GM12801 (cell line): Measurements from ENCODE around the gene NID2.

ENCODE experiments used
- CTCF ChIP-seq: IDR thresholded peaks from one replicate; pipeline ENCODE4 v1.5.1; 2011; ENCODE audit warnings: control low read depth; ENCODE audit not compliant: insufficient read length; ENCODE audit errors: extremely low read depth

Gene NID2

DNA sequence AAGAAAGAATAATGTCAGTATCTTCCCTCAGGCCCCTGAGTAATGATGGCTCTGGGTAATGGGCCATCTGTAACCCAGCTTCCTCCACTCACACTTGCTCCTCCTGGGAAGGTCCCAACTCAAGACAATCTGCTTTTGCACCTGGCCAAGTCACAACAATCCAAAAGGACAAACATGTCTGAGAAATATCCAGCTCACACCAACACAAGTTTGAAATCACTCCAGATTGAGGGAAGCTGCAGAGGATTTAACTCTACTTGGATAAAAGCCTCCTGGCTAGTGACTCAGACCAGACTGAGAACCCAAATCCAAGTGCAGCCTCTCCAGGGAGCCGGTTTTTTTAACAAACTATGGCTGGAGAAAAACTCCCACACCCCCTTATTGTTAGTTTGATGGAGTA is 45.3 kb downstream of the NID2 start:
- no peak for TF ChIP-seq CTCF

GRCh38 chr14:52021957-52022600 is 46.8 kb downstream of the NID2 start:
- TF ChIP-seq CTCF = no peak

DNA sequence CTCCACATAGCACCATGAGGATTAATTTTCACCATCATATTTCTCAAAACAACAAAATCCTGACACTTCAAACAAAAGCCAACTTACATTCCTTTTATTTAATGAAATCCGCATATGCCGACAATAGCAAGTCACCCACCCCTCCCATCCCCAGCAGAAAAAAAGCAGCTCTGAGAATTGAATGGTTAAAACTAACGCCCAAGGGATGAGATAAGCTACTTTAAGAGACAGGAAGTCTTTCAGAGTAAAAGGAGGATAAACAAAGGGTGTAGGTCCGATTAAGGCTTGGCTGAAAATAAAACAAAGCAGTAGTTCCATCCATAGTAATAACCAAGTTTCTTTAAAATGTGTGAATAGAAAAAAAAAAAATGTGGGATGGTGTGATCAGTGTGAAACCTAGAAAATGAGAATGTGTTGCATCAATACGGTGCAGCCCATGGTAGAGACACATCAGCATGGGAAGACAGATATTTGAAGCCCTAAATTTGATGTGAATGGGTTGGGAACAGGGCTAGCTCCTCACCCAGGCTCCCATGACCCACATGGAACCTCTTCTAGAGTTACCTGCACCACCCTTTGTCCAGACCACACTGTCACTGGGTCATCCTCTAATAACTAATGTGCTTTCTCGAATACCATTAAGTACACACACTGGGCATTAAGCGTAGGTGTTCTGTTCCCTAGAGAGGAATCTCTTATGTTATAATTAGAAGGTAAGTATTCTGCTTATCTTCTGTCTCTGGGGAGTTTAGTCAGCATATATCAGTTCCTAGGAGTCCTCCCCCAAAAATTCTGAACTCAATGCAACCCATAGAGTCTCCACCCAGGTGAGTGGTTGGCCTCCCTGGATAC is 47.8 kb downstream of the NID2 start:
- TF ChIP-seq CTCF = no peak

GRCh38 chr14:52020161-52020714 is 48.6 kb downstream of the NID2 start:
- TF ChIP-seq CTCF = no peak

- no peak for TF ChIP-seq CTCF
Observed at GRCh38 chr14:52018970-52019369, 49.9 kb downstream of the NID2 start.

- TF ChIP-seq CTCF = no peak
Observed at GRCh38 chr14:52018252-52018651, 50.6 kb downstream of the NID2 start.

DNA sequence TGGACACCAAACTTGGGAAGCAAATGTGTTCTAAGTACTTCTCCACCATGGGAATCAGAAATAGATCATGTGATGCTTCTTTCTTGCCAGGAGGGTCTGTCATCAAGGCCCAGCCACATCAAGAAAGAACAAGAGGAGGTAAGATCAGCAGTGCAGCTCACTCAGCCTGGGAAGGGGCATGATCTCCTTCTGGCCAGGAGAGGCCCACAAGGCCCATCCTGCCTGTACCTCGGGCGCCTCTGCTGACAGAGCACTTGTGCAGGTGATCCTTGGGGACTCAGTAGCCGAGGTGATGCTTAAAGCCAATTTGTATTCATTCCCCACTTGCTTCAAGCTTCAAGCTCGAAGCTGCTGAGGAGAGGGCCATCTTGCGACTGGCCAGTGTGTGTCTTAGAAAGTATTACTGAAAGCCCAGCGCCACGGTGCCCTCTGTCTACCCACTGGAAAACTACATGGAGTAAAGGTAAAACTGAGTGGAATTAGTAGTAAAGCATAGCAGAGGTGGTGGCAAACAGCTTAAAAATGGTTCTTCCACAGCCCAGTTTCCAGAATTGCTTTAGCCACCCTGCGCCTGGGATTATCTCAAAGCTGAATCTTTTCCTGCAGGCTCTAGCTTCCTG is 53.3 kb downstream of the NID2 start:
- no peak for TF ChIP-seq CTCF
